HG02973 (cell line): Measurements from ENCODE around the gene BCL11B.

Experiments used
- ATAC-seq: cut with Tn5 transposase; IDR thresholded peaks from one replicate; pipeline ENCODE4 v1.9.1; 2021; ENCODE audit warnings: moderate library complexity; ENCODE audit not compliant: unreplicated experiment

Gene BCL11B

DNA sequence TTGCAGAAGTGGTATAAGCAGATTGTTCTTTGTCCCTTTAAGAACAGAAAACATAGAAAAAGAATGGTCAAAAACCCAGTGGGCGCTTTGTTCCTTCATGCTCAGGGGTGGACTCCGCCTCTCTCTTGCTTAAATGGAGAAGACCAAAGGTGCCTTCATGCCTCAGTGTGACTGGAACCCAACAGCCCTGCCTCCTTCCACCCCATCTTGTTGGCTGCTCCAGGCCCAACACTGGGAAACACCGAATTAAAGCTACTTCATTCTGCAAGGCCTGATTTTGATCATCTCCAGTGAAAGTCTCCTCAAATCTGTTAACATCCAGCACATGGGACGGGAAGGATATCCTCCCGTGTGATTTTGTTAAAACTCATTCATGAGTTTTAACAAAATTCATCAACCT is 103.7 kb downstream of the BCL11B start:
- ATAC-seq = no peak

- no peak for ATAC-seq
Measured at GRCh38 chr14:99166506-99166905, 105.5 kb downstream of the BCL11B start.

GRCh38 chr14:99164712-99165111 is 107.3 kb downstream of the BCL11B start:
- ATAC-seq = no peak

GRCh38 chr14:99163446-99163845 is 108.6 kb downstream of the BCL11B start:
- no peak for ATAC-seq

DNA sequence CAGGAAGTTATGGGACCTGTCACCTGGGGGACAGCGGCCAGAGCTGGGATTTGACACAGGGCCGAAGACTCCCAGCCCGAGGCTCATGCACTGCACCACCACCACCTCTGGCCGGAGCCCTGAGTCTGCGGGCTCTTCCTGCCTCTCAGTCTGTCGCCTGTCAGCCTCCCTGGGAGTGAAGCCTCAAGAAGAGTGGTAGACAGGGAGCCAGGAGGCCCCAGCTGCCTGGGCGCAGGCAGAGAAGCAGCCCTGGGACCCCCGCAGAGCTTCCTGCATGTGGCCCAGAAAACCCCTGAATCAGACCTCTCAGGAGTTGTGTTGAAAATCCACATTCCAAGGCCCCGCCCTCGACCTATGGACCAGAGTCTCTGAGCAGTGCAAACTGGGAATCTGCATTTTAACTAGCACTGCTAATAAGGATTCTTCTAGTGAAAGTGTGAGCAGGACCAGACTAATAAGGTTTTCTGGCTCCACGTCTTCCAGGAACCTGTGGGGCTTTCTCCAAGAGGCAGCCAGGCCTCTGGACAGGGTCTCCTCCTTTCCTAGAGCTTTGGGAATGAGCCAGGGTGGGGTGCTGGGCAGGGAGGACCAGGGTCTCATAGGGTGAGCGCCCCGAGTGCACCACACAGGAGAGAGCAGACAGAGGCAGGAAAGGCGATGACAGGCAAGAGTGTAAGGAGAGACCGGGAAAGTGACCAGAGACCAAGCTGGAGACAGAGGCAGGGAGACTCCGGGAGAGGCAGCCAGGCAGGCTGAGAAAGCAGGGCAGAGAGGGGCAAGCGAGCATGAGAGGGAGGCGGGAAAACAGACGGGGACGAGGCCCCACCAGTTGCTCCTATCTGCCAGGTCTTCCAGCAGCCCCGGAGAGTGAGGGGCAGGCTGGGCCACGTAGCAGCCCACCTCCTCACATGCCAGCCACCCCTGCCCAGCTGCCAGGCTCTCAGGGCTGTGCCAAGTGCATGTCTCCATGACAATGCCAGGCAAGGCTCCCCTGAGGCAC is 112.4 kb downstream of the BCL11B start:
- no peak for ATAC-seq

- ATAC-seq = no peak
Measured at GRCh38 chr14:99158646-99159165, 113.3 kb downstream of the BCL11B start.

GRCh38 chr14:99158150-99158549 is 113.8 kb downstream of the BCL11B start:
- ATAC-seq = no peak

DNA sequence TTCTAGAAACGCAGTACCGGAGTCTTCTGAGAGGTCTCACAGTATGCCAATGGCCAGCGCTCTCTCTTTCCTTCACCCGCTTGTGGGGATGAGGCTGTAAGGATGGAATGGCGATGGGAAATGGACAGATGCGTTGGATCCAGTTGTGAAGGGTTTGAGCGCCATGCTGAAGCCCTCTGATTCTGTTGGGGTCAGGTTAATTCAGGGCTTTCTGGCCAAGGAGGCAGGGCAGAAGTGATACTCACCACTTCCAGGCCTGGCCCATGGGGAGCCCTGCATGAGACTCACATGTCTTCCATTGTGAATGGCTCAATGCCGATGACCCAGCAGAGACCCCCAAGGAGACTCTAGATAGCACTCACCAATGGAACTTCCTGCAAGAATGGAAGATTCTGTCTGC is 114.3 kb downstream of the BCL11B start:
- ATAC-seq = no peak

- ATAC-seq = no peak
Measured at GRCh38 chr14:99157246-99157645, 114.8 kb downstream of the BCL11B start.

- ATAC-seq = no peak
Measured at GRCh38 chr14:99156814-99157213, 115.2 kb downstream of the BCL11B start.

DNA sequence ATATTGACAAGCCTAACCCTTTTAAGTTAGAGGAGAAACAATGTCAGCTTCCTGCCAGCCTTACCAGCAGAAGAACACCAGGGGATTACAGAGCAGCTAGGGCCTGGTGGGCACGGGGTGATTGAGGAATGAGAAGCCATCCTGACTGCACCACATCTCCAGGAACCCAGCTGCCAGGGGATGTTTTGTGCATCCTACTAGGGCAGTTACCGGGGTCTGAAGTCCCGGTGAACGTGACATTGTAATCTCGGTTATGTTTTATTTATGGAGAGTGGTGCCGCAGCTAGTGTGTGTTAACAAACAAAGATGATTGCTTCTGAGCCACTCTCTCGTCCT is 115.9 kb downstream of the BCL11B start:
- no peak for ATAC-seq

DNA sequence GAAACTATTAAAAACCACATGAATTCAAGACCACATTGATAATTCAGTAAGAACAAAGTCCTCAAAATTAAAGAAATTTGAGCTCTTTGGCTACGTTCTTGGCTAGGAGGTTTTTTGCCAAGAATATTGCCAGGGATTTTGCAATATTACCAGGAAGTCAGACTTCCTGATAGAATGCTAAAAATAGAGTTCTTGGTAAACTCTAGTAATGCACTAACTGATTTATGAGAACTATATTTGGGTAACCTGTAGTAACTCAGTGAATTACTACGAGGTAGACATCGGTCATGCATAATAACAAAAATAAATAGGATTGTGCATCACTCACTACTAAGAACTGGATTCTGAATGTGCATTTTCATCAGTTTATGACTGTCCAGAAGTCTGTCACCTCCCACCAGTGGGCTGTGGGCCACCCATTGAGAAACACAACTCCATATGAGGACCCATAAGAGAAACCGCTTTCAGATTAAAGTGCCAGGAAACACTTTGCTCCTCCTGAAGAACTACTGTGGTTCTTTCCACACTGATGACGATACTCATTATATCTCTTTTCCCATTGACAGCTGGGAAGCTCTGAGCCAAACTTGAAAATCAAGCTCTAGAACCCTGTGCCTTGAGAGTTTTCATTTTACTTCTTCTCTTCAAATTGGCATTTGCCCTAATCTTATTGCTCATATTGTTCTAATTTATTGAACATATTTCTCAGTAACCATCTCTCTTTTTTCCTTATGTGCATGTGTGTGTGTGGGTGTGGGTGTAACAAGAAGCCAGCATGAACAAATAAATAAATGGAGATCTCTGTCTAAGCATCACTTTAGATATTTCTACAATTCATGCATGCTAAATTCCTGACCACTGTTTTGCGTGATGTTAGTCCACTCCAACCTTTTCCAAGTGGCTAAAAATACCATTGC is 116.6 kb downstream of the BCL11B start:
- ATAC-seq = no peak

DNA sequence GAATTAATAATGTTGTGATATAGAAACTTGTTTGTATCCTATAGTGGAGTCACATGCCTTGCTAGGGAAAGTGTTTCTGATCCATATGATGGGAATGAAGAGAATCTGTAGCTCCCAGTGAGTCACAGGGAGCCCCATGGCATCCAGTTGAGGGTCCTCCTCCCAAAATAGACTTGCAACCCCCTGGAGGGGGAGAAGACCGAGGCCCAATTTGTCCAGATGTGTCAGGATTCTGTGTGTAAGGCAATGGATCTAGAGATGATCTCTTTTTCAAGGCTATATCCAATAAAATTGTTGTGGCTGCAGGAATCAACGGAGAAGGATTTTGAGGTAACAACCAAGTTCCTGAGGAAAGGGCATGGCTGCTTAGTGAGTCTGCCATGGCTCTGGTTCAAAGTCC is 121.8 kb downstream of the BCL11B start:
- ATAC-seq = no peak

- no peak for ATAC-seq
Measured at GRCh38 chr14:99148861-99149610, 123.0 kb downstream of the BCL11B start.

GRCh38 chr14:99148131-99148530 is 123.9 kb downstream of the BCL11B start:
- no peak for ATAC-seq

DNA sequence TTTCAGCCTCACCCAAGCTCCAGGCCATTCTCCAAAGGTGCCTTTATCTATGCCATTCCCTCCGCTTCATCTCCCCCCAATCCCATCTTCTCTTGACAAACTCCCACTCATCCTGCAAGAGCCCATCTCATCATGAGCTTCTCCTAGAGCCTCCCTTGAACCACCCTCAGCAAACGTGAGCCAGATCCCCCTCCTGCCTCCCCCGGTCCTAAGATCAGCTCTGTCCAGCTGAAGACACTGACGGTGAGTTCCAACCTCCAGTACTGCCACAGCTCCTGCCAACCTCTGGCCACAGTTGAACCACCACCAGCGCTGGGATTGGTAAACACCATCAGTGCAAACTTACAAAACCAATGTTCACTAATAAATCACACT is 124.6 kb downstream of the BCL11B start:
- ATAC-seq = no peak

GRCh38 chr14:99146616-99147365 is 125.2 kb downstream of the BCL11B start:
- ATAC-seq = no peak

DNA sequence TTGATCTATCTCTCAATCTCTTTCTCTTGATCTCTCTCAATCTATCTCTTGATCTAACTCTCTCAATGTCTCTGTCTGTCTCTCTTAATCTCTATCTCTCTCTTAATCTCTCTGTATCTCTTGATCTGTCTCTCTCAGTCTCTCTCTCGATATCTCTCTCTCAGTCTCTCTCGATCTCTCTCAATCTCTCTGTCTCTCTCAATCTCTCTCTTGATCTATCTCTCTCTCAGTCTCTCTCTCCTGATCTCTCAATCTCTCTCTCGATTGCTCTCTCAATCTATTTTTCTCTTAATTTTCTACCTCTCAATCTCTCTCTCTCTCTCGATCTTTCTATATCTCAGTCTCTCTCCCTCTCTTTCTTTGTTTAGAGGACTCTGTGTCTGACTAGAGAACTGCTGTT is 126.7 kb downstream of the BCL11B start:
- ATAC-seq = no peak

DNA sequence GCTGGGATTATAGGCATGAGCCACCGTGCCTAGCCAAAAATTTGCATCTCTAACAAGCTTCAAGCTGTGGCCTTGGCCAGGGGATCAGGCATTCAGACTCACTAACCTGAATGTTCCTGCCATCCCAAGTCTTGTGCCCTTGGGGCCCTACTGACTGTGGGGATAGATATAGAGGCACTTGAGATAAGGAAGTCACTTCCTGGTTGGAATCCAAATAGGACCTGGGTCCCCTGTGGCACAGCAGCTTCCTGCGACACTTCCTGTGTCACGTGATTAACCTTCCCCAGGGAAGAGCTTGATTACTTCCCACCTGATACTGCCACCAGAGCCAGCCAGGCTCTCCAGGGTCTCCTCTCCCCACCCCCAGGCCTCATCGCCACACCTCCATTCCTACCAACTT is 128.2 kb downstream of the BCL11B start:
- ATAC-seq = no peak

GRCh38 chr14:99143126-99143525 is 128.9 kb downstream of the BCL11B start:
- ATAC-seq = no peak
